NAMALWA (cell line): Measurements from ENCODE around the gene MOV10L1.
"Not testable (repeated sequence)": the region's sequence is repeated elsewhere in the genome, so short reads cannot be mapped to it uniquely, and the experiment has no call there.

Experiments used
- DNase-seq: peaks from one replicate; pipeline ENCODE4 v3.0.0-alpha.2; 2015; ENCODE audit warnings: low spot score

MOV10L1 gene

GRCh38 chr22:50160947-50161346, 71.1 kb downstream of the MOV10L1 start:
- no peak for DNase-seq

GRCh38 chr22:50161508-50162390, 71.9 kb downstream of the MOV10L1 start:
- DNase-seq, result no peak

GRCh38 chr22:50162391-50162956, 72.7 kb downstream of the MOV10L1 start:
- no peak for DNase-seq

- DNase-seq, result no peak
These were observed 75.8 kb downstream of the MOV10L1 start for GRCh38 chr22:50165436-50166123.

- no peak for DNase-seq
These were observed 78.1 kb downstream of the MOV10L1 start for GRCh38 chr22:50167689-50168489.

GRCh38 chr22:50168490-50169180, 78.8 kb downstream of the MOV10L1 start:
- not testable (repeated sequence) for DNase-seq

- DNase-seq, result no peak
These were observed 79.5 kb downstream of the MOV10L1 start for GRCh38 chr22:50169181-50169759.

GRCh38 chr22:50169774-50170341, 80.1 kb downstream of the MOV10L1 start:
- DNase-seq, result no peak

- no peak for DNase-seq
These were observed 80.9 kb downstream of the MOV10L1 start, which contains the start of gene PANX2 for GRCh38 chr22:50170453-50171318. Gene PANX2, plus strand, starts transcription at chr22:50170731. Its CDS starts 0 bp downstream, at chr22:50170731.

GRCh38 chr22:50171319-50171964, 81.6 kb downstream of the MOV10L1 start:
- DNase-seq, result no peak

- DNase-seq, result no peak
These were observed 82.2 kb downstream of the MOV10L1 start for GRCh38 chr22:50171965-50172421.

GRCh38 chr22:50173311-50173982, 83.6 kb downstream of the MOV10L1 start:
- DNase-seq, result peak; percentile 58

GRCh38 chr22:50173983-50174355, 84.2 kb downstream of the MOV10L1 start:
- DNase-seq, result no peak

- no peak for DNase-seq
These were observed 84.8 kb downstream of the MOV10L1 start for GRCh38 chr22:50174382-50175190.

- DNase-seq, result no peak
These were observed 85.3 kb downstream of the MOV10L1 start for GRCh38 chr22:50175191-50175461.

GRCh38 chr22:50175921-50176849, 86.4 kb downstream of the MOV10L1 start:
- DNase-seq, result no peak
